Measurements from ENCODE around the gene ZFP42. TPM values are rescaled to one million over a fixed set of nuclear protein-coding genes. Genes with fewer than 3 reads are reported as not detected.

The ZFP42 gene
- total RNA-seq, 1 experiment from 2014 or later, result not detected

- ATAC-seq, result no peak
Measured at GRCh38 chr4:188002323-188002722, 6.8 kb downstream of the ZFP42 start.

DNA sequence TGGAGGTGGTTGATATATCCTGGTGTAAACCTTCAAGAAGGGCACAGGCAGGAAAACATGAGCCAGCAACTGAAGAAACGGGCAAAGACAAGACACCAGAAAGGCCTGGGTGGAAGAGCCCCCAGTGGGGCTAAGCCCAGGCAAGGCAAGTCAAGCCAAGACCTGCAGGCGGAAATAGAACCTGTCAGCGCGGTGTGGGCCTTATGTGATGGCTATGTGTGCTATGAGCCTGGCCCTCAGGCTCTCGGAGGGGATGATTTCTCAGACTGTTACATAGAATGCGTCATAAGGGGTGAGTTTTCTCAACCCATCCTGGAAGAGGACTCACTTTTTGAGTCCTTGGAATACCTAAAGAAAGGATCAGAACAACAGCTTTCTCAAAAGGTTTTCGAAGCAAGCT is 7.2 kb downstream of the ZFP42 start:
- no peak for ATAC-seq
- H3K9me3 ChIP-seq (ENCODE audit: low read length), result no peaks in the 10 kb centered on the region

More at GRCh38 chr4:188002323-188002722, 6.8 kb downstream of the ZFP42 start:
- peaks cover 15% of the 10 kb centered on the region for H3K4me1 ChIP-seq (ENCODE audit: insufficient read depth, low read length)
- intact Hi-C loops (cut with micrococcal nuclease), result no loop called here
- no peaks in the 10 kb centered on the region for H3K36me3 ChIP-seq (ENCODE audit: low read depth, low read length)
- H4K20me1 ChIP-seq (ENCODE audit: low read length), result no peaks in the 10 kb centered on the region
- H3K9ac ChIP-seq (ENCODE audit: low read length), result no peak overlapping the region
- 0 out of 2 replicates have a peak overlapping the region, but pooled peaks have one; percentile 22 for H3K4me2 ChIP-seq (ENCODE audit: low read length)
- H3F3A ChIP-seq (ENCODE audit: low read length, unreplicated experiment), result no peaks in the 10 kb centered on the region
- TF ChIP-seq EZH2phosphoT487 (IDR thresholded peaks at IDR 0.05; ENCODE audit: borderline replicate concordance, low read length) (no peak), EZH2 (IDR thresholded peaks at IDR 0.05; ENCODE audit: low read length, unreplicated experiment) (no peak)
- TF ChIP-seq, protein P1, sequence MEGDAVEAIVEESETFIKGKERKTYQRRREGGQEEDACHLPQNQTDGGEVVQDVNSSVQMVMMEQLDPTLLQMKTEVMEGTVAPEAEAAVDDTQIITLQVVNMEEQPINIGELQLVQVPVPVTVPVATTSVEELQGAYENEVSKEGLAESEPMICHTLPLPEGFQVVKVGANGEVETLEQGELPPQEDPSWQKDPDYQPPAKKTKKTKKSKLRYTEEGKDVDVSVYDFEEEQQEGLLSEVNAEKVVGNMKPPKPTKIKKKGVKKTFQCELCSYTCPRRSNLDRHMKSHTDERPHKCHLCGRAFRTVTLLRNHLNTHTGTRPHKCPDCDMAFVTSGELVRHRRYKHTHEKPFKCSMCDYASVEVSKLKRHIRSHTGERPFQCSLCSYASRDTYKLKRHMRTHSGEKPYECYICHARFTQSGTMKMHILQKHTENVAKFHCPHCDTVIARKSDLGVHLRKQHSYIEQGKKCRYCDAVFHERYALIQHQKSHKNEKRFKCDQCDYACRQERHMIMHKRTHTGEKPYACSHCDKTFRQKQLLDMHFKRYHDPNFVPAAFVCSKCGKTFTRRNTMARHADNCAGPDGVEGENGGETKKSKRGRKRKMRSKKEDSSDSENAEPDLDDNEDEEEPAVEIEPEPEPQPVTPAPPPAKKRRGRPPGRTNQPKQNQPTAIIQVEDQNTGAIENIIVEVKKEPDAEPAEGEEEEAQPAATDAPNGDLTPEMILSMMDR (conservative IDR thresholded peaks at IDR 0.05; ENCODE audit: low read depth, low read length), result no peak
- no peaks in the 10 kb centered on the region for H3K9me2 ChIP-seq (replicated peaks; ENCODE audit: low read length)
- no peaks in the 10 kb centered on the region for H3K27me3 ChIP-seq (ENCODE audit: low read length)
- ChIA-PET POLR2A (ENCODE audit: unreplicated experiment) (no interaction called here), CTCF (no interaction called here)
- peak; percentile 48 for DNase-seq
- H3K27ac ChIP-seq (ENCODE audit: low read length), result peak overlapping the region; percentile 26; the same call in 1 of the 2 replicates
- no peaks in the 10 kb centered on the region for H3K9me3 ChIP-seq (ENCODE audit: low read length)
- no peaks in the 10 kb centered on the region for H3K79me2 ChIP-seq (ENCODE audit: low read length)
- no peak overlapping the region for H3K4me3 ChIP-seq (ENCODE audit: low read length)
- H2AFZ ChIP-seq (ENCODE audit: low read length), result no peak overlapping the region
- BruUV-seq (replicated peaks), result no TSS peak

DNA sequence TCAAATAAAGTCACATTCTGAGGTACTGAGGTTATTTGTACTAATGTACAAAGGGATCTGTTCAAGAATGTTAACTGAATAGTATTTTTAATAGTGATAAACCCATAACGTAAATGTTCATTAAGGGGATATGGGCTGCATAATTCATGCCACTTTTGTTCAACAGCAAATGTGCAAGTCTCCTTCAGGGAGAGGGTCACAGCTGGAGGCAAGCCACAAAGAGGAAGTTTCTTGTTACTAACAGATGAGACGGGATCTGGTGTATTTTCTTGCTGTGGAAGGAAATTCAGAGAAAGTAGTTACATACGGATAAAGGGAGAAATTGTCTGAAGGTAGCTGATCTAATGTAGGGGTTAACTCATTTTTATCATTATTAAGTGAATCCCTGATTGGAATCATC is 10.0 kb downstream of the ZFP42 start:
- no peaks in the 10 kb centered on the region for H3F3A ChIP-seq (ENCODE audit: low read length, unreplicated experiment)
- H4K20me1 ChIP-seq (ENCODE audit: low read length), result no peaks in the 10 kb centered on the region
- no peak overlapping the region for H3K27ac ChIP-seq (ENCODE audit: low read length)
- H3K4me2 ChIP-seq (ENCODE audit: low read length), result no peak overlapping the region
- intact Hi-C loops (cut with micrococcal nuclease), result no loop called here
- no peak overlapping the region for H3K9ac ChIP-seq (ENCODE audit: low read length)
- no TSS peak for BruUV-seq (replicated peaks)
- H3K36me3 ChIP-seq (ENCODE audit: low read depth, low read length), result no peaks in the 10 kb centered on the region
- TF ChIP-seq EZH2phosphoT487 (IDR thresholded peaks at IDR 0.05; ENCODE audit: borderline replicate concordance, low read length) (no peak), EZH2 (IDR thresholded peaks at IDR 0.05; ENCODE audit: low read length, unreplicated experiment) (no peak)
- TF ChIP-seq, protein P1 (conservative IDR thresholded peaks at IDR 0.05; ENCODE audit: low read depth, low read length), result no peak
- no peaks in the 10 kb centered on the region for H3K79me2 ChIP-seq (ENCODE audit: low read length)
- POLR2A ChIA-PET (ENCODE audit: unreplicated experiment), result no interaction called here
- H3K4me1 ChIP-seq (ENCODE audit: insufficient read depth, low read length), result peaks cover 15% of the 10 kb centered on the region
- CTCF ChIA-PET, result no interaction called here
- H2AFZ ChIP-seq (ENCODE audit: low read length), result no peak overlapping the region
- DNase-seq, result no peak
- no peaks in the 10 kb centered on the region for H3K9me2 ChIP-seq (replicated peaks; ENCODE audit: low read length)
- H3K4me3 ChIP-seq (ENCODE audit: low read length), result no peak overlapping the region
- no peak for ATAC-seq
- H3K9me3 ChIP-seq (ENCODE audit: low read length), result no peaks in the 10 kb centered on the region
- no peaks in the 10 kb centered on the region for H3K27me3 ChIP-seq (ENCODE audit: low read length)

More for the DNA sequence above, 7.2 kb downstream of the ZFP42 start:
- TF ChIP-seq EZH2 (IDR thresholded peaks at IDR 0.05; ENCODE audit: low read length, unreplicated experiment) (no peak), EZH2phosphoT487 (IDR thresholded peaks at IDR 0.05; ENCODE audit: borderline replicate concordance, low read length) (no peak)
- TF ChIP-seq, protein P1 (conservative IDR thresholded peaks at IDR 0.05; ENCODE audit: low read depth, low read length), result no peak
- Histone ChIP-seq H3K79me2 (ENCODE audit: low read length) (no peaks in the 10 kb centered on the region), H3K27me3 (ENCODE audit: low read length) (no peaks in the 10 kb centered on the region), H3F3A (ENCODE audit: low read length, unreplicated experiment) (no peaks in the 10 kb centered on the region), H3K9ac (ENCODE audit: low read length) (no peak overlapping the region), H2AFZ (ENCODE audit: low read length) (no peak overlapping the region), H3K27ac (ENCODE audit: low read length) (peak overlapping the region; percentile 26; the same call in 1 of the 2 replicates), H3K4me3 (ENCODE audit: low read length) (no peak overlapping the region), H3K4me1 (ENCODE audit: insufficient read depth, low read length) (peaks cover 15% of the 10 kb centered on the region), H3K36me3 (ENCODE audit: low read depth, low read length) (no peaks in the 10 kb centered on the region), H4K20me1 (ENCODE audit: low read length) (no peaks in the 10 kb centered on the region), H3K4me2 (ENCODE audit: low read length) (peak overlapping the region; percentile 22; the same call in 1 of the 2 replicates), H3K9me2 (replicated peaks; ENCODE audit: low read length) (no peaks in the 10 kb centered on the region)
- ChIA-PET POLR2A (ENCODE audit: unreplicated experiment) (no interaction called here), CTCF (no interaction called here)
- BruUV-seq (replicated peaks), result no TSS peak
- intact Hi-C loops (cut with micrococcal nuclease), result no loop called here
- no peak for DNase-seq
